ENCODE data around the gene P2RY8. TPM values are rescaled to one million over a fixed set of nuclear protein-coding genes. Genes with fewer than 3 reads are reported as not detected.

The P2RY8 gene
- total and polyA plus RNA-seq, 10 of the 15 experiments (the other 5 are each of a cell fraction or from before 2014, with no cell fraction given): 2.0 to 64.4 (median 36.5) TPM

GRCh38 chrX:1537031-1537715, at the start of gene P2RY8 (continued):
- TF ChIP-seq, protein P1, sequence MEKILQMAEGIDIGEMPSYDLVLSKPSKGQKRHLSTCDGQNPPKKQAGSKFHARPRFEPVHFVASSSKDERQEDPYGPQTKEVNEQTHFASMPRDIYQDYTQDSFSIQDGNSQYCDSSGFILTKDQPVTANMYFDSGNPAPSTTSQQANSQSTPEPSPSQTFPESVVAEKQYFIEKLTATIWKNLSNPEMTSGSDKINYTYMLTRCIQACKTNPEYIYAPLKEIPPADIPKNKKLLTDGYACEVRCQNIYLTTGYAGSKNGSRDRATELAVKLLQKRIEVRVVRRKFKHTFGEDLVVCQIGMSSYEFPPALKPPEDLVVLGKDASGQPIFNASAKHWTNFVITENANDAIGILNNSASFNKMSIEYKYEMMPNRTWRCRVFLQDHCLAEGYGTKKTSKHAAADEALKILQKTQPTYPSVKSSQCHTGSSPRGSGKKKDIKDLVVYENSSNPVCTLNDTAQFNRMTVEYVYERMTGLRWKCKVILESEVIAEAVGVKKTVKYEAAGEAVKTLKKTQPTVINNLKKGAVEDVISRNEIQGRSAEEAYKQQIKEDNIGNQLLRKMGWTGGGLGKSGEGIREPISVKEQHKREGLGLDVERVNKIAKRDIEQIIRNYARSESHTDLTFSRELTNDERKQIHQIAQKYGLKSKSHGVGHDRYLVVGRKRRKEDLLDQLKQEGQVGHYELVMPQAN (conservative IDR thresholded peaks at IDR 0.05): 0 out of 2 replicates have a peak, but pooled peaks have one; percentile 47
- TF ChIP-seq ZNF622 (IDR thresholded peaks at IDR 0.05) (no peak), SIN3A (IDR thresholded peaks at IDR 0.05; ENCODE audit: low read depth, low read length) (no peak), EED (IDR thresholded peaks at IDR 0.05; ENCODE audit: low read depth) (peak; percentile 51; the same call in 1 of the 2 replicates), ZNF207 (IDR thresholded peaks at IDR 0.05; ENCODE audit: borderline replicate concordance) (no peak), SMAD1 (IDR thresholded peaks at IDR 0.05; ENCODE audit: low read depth, partially characterized antibody) (no peak), ATF7 (IDR thresholded peaks at IDR 0.05; ENCODE audit: low read depth) (0 out of 2 replicates have a peak, but pooled peaks have one; percentile 71), CHD4 (IDR thresholded peaks at IDR 0.05) (no peak; the same call in 1 of the 2 replicates), CBX3 (IDR thresholded peaks at IDR 0.05; ENCODE audit: borderline replicate concordance, low read depth) (no peak), NFXL1 (IDR thresholded peaks at IDR 0.05; ENCODE audit: borderline replicate concordance) (no peak), SREBF2 (IDR thresholded peaks at IDR 0.05; ENCODE audit: low read length) (no peak), MAX (IDR thresholded peaks at IDR 0.05; ENCODE audit: low read depth, low read length) (peak; percentile 71), ZNF274 (IDR thresholded peaks at IDR 0.05; ENCODE audit: insufficient read depth, insufficient read length) (no peak), SUPT20H (IDR thresholded peaks at IDR 0.05; ENCODE audit: borderline replicate concordance, control insufficient read depth, low read depth, low read length) (no peak), JUNB (IDR thresholded peaks at IDR 0.05) (no peak), CEBPB (IDR thresholded peaks at IDR 0.05; ENCODE audit: borderline replicate concordance in 1 of 2, low read depth in 2 of 2, low read length in 2 of 2) (peak in 1 of 2 experiments; percentile 90; a peak in 1 of 4 replicates), TAF1 (IDR thresholded peaks at IDR 0.05; ENCODE audit: borderline replicate concordance, low read depth, low read length) (peak; percentile 72), ASH2L (IDR thresholded peaks at IDR 0.05; ENCODE audit: borderline replicate concordance, low read depth) (0 out of 2 replicates have a peak, but pooled peaks have one; percentile 25), ZZZ3 (IDR thresholded peaks at IDR 0.05; ENCODE audit: control insufficient read depth, insufficient read length, low read depth) (no peak), RCOR1 (conservative IDR thresholded peaks at IDR 0.05; ENCODE audit: low read depth, low read length) (no peak), SMARCA5 (IDR thresholded peaks at IDR 0.05) (peak; percentile 87), FOXM1 (IDR thresholded peaks at IDR 0.05; ENCODE audit: low read depth, low read length) (no peak), BACH1 (IDR thresholded peaks at IDR 0.05; ENCODE audit: borderline replicate concordance) (peak; percentile 64; the same call in 1 of the 2 replicates), WRNIP1 (IDR thresholded peaks at IDR 0.05; ENCODE audit: borderline replicate concordance, low read depth, low read length) (no peak)
- TF ChIP-seq, protein P2, sequence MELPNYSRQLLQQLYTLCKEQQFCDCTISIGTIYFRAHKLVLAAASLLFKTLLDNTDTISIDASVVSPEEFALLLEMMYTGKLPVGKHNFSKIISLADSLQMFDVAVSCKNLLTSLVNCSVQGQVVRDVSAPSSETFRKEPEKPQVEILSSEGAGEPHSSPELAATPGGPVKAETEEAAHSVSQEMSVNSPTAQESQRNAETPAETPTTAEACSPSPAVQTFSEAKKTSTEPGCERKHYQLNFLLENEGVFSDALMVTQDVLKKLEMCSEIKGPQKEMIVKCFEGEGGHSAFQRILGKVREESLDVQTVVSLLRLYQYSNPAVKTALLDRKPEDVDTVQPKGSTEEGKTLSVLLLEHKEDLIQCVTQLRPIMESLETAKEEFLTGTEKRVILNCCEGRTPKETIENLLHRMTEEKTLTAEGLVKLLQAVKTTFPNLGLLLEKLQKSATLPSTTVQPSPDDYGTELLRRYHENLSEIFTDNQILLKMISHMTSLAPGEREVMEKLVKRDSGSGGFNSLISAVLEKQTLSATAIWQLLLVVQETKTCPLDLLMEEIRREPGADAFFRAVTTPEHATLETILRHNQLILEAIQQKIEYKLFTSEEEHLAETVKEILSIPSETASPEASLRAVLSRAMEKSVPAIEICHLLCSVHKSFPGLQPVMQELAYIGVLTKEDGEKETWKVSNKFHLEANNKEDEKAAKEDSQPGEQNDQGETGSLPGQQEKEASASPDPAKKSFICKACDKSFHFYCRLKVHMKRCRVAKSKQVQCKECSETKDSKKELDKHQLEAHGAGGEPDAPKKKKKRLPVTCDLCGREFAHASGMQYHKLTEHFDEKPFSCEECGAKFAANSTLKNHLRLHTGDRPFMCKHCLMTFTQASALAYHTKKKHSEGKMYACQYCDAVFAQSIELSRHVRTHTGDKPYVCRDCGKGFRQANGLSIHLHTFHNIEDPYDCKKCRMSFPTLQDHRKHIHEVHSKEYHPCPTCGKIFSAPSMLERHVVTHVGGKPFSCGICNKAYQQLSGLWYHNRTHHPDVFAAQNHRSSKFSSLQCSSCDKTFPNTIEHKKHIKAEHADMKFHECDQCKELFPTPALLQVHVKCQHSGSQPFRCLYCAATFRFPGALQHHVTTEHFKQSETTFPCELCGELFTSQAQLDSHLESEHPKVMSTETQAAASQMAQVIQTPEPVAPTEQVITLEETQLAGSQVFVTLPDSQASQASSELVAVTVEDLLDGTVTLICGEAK (IDR thresholded peaks at IDR 0.05; ENCODE audit: borderline replicate concordance): no peak
